D721Med (cell line): ENCODE data around the gene UGT1A6.
"Not testable (repeated sequence)": the region's sequence is repeated elsewhere in the genome, so short reads cannot be mapped to it uniquely, and the experiment has no call there.

Experiments used
- DNase-seq: peaks from one replicate; pipeline ENCODE4 v3.0.0; 2011; ENCODE audit warnings: low spot score; ENCODE audit not compliant: insufficient read length
- FAIRE-seq: peaks from 2 replicates; lab custom pipeline; 2011; peaks lifted over from hg19 to GRCh38; lab: Jason Lieb, UNC
- TF ChIP-seq, protein P1 (sequence below): IDR thresholded peaks from 2 replicates; pipeline ENCODE4 v1.5.1; 2012; ENCODE audit warnings: mild to moderate bottlenecking, control low read depth; ENCODE audit not compliant: insufficient read depth; ENCODE audit errors: missing control alignments

UGT1A6 gene

DNA sequence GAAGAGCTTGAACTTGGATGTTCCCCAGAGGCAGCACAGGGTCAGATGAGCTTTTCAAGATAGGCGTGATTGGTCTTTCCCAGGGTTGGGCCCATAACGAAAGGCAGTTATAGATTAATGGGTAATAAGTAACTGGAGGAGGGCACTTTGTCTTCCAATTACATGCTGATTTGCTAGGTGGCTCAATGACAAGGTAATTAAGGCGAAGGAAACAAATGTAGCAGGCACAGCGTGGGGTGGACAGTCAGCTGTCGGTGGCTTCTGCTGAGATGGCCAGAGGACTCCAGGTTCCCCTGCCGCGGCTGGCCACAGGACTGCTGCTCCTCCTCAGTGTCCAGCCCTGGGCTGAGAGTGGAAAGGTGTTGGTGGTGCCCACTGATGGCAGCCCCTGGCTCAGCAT is 25.9 kb downstream of the UGT1A6 start, which contains the start of gene UGT1A4:
Gene UGT1A4, plus strand, starts transcription at position 185 of the 400 bp plus-strand sequence. Its CDS starts 85 bp downstream, at position 270.
- TF ChIP-seq, protein P1, sequence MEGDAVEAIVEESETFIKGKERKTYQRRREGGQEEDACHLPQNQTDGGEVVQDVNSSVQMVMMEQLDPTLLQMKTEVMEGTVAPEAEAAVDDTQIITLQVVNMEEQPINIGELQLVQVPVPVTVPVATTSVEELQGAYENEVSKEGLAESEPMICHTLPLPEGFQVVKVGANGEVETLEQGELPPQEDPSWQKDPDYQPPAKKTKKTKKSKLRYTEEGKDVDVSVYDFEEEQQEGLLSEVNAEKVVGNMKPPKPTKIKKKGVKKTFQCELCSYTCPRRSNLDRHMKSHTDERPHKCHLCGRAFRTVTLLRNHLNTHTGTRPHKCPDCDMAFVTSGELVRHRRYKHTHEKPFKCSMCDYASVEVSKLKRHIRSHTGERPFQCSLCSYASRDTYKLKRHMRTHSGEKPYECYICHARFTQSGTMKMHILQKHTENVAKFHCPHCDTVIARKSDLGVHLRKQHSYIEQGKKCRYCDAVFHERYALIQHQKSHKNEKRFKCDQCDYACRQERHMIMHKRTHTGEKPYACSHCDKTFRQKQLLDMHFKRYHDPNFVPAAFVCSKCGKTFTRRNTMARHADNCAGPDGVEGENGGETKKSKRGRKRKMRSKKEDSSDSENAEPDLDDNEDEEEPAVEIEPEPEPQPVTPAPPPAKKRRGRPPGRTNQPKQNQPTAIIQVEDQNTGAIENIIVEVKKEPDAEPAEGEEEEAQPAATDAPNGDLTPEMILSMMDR = no peak
- FAIRE-seq = no peak
- DNase-seq = no peak

DNA sequence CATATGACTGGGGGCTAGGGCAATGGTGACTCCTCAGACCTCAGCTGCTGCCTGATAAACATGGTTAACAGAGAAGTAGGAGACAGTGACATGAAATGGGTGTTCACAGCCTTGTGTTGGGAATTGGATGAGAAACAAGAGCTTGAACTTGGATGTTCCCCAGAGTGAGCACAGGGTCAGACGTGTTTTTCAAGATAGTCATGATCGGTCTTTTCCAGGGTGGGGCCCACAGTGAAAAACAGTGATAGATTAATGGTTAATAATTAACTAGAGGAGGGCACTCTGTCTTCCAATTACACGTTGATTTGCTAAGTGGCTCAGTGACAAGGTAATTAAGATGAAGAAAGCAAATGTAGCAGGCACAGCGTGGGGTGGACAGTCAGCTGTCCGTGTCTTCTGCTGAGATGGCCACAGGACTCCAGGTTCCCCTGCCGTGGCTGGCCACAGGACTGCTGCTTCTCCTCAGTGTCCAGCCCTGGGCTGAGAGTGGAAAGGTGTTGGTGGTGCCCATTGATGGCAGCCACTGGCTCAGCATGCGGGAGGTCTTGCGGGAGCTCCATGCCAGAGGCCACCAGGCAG is 36.1 kb downstream of the UGT1A6 start, which contains the start of gene UGT1A3:
Gene UGT1A3, plus strand, starts transcription at position 320 of the 579 bp plus-strand sequence. Its CDS starts 85 bp downstream, at position 405.
- FAIRE-seq = no peak
- DNase-seq = no peak
- TF ChIP-seq, protein P1 = no peak

DNA sequence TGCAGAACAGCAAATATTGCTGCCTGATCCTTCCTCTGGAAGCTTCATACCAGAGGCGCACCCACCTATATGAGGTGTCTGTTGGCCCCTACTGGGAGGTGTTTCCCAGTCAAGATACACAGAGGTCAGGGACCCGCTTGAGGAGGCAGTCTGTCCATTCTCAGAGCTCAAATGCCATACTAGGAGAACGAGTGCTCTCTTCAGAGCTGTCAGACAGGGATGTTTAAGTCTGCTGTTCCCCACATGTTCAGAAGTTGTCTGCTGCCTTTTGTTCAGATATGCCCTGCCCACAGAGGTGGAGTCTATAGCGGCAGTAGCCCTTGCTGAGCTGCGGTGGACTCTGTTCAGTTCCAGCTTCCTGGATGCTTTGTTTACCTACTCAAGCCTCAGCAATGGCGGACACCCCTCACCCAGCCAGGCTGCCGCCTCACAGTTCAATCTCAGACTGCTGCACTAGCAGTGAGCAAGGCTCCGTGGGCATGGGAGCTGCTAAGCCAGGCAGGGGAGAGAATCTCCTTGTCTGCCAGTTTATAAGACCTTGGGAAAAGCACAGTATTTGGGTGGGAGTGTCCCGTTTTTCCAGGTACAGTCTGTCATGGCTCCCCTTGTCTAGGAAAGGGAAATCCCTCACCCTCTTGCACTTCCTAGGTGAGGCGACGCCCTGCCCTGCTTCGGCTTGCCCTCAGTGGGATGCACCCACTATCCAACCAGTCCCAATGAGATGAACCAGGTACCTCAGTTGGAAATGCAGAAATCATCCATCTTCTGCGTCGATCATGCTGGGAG is 44.4 kb downstream of the UGT1A6 start:
- not testable (repeated sequence) for FAIRE-seq, DNase-seq

DNA sequence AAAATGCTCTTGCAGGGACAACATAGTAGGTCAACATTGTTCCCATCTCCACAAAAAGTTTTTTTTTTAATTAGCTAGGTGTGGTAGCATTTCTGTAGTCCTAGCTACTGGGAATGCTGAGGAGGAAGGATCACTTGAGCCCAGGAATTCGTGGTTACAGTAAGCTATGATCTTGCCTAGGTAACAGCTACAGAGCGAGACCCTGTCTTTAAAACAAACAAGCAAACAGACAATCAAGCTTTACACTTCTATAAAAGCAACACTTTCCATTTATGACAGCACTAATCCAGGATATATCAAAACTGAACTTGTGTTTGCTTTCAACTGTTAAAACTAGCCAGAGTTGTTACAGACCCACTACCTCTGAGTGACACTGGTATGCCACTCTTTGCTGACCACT is 48.2 kb downstream of the UGT1A6 start:
- DNase-seq (no peak), FAIRE-seq (no peak)
- TF ChIP-seq, protein P1 = no peak

DNA sequence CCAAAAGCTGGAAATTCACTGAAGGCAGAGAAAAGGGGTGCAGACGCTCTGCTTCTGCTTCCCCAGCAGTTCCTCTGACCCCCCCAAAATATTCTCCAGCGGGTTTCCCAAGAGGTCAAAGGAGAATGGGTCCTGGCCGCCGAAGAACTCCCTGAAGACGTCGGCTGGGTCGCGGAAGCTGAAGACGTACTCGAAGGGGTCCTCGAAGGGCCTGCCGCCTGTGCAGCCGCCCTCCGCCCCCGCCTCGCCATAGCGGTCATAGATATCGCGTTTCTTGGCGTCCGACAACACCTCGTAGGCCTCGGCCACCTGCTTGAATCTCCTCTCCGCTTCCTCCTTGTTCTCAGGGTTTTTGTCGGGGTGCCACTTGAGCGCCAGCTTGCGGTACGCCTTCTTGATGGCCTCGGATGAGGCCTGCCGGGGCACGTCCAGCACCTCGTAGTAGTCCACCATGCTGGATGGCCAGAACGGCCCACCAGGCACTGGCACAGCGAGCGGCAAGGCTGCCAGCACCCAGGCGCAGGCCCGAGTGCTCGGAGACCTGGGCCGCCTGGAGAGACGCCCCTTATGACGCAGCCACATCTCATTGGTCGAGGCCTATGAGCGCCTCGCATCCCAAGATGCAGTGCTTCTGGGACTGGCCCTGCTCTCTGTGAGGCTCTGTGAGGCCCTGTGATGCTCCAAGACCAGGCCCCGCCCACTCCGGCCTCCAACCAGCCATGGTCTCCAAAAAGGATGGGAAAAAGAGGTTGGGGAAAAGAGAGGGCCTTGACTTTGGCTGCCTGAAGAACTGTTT is 51.0 kb downstream of the UGT1A6 start:
- TF ChIP-seq, protein P1 = no peak
- no peak for DNase-seq
- no peak for FAIRE-seq

DNA sequence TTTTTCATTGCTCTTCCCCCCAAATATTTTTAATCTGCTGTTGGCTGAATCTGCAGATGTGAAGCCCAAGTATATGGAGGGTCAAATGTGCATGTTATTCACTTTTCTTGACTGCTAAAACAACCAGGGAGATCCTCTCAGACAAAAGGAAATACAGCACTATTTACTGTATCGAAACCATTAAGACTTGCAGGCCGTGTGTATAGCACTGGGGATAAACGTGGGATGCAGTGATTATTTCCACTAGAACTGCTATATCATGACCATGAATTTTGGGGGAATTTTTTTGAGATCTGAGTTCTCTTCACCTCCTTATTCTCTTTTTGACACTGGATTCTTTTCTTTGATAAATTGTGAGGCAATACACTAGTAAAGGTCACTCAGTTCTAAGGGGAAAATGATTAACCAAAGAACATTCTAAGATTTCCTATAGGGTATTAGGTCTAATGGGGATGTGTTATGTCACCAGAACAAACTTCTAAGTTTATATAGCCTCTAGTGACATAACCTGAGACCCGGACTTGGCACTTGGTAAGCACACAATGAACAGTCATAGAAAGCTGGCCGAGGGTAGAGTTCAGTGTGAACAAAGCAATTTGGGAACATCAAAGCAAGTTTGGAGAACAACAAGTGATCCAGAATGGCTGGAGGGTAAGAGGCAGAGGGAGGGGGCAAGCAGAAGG is 52.5 kb downstream of the UGT1A6 start:
- FAIRE-seq (no peak), DNase-seq (no peak)
- TF ChIP-seq, protein P1 = no peak

DNA sequence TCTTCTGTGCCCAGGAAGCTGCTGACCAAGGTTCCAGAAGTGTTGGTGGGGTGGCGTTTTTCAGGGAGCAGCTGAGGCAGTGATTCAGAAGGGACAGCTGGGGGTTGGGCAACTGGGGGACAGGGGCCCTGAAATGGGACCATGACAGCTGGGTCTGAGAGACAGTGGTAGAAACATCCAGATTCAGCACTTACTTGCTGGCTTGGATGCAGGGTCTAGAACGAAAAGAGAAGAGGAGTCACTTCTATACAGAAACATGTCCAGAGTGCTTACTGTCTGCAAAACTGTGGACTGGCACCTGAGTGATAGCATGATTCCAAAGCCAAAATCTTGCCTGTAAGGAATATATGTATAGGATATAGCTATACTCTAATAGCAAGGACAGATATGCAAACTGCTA is 53.1 kb downstream of the UGT1A6 start:
- FAIRE-seq, DNase-seq: not testable (repeated sequence)
